Measurements from ENCODE around the gene MYADML2. TPM values are rescaled to one million over a fixed set of nuclear protein-coding genes. Genes with fewer than 3 reads are reported as not detected.

MYADML2 gene
- total RNA-seq, 1 experiment from 2014 or later, result not detected

DNA sequence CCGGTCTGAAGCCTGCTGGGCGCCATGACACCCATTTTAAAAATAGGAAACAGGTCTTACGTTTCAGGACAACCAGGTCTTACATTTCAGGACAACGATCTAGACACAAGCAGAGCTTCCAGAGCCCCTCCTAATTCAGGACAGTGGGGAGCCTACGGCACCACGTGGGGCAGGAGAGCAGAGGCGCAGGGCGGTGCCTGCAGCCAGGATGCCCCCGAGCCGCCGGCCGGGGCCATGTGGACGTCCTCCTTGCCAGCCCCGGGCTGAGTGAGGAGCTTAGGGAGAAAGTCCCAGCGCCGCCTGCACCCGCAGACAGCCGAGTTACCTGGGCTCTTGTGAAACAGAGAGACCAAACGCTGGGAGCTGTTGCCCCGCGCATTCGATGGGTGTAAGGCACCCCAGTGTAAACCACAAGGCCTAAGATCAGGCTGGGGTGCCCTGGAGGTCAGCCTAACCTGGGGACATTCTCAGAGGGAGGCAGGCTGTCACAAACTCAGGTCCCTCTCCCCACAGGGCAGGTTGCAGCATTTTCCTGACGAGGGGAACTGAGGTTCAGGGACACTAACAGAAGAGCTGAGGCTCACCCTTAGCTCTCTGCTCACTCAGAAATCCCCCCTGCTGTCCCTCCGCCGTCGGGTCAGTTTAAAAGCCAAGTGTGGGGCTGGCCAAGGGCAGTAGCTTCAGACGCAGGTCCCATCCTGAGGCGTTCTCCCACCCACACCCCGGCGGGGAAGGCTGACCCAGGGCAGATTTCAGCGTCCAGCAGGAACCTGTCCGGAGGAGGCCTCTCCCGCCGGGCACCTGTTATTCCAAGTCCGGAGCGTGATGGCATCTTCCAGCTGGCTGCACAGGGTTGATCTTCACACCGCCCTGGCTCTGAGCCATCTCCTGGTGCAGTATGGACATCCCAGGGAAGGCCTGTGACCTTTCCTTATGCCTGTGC, 15.7 kb upstream of the MYADML2 start:
- Histone ChIP-seq H4K20me1 (ENCODE audit: insufficient read depth) (no peaks in the 10 kb centered on the region), H3K4me2 (no peak overlapping the region), H3K4me1 (replicated peaks; ENCODE audit: insufficient read depth) (no peaks in the 10 kb centered on the region), H3K4me3 (no peak overlapping the region), H3F3A (ENCODE audit: insufficient read depth, low read depth) (peaks cover 16% of the 10 kb centered on the region), H3K36me3 (ENCODE audit: low read depth) (no peaks in the 10 kb centered on the region), H3K27me3 (ENCODE audit: insufficient read depth, low read depth) (no peaks in the 10 kb centered on the region), H3K9me3 (ENCODE audit: insufficient read depth, low read depth) (no peaks in the 10 kb centered on the region), H3K9me2 (ENCODE audit: insufficient read depth) (no peaks in the 10 kb centered on the region), H3K27ac (no peak overlapping the region), H3K79me2 (ENCODE audit: low read depth) (no peaks in the 10 kb centered on the region), H2AFZ (no peak overlapping the region)
- BruUV-seq (replicated peaks), result no TSS peak
- TF ChIP-seq, protein P1, sequence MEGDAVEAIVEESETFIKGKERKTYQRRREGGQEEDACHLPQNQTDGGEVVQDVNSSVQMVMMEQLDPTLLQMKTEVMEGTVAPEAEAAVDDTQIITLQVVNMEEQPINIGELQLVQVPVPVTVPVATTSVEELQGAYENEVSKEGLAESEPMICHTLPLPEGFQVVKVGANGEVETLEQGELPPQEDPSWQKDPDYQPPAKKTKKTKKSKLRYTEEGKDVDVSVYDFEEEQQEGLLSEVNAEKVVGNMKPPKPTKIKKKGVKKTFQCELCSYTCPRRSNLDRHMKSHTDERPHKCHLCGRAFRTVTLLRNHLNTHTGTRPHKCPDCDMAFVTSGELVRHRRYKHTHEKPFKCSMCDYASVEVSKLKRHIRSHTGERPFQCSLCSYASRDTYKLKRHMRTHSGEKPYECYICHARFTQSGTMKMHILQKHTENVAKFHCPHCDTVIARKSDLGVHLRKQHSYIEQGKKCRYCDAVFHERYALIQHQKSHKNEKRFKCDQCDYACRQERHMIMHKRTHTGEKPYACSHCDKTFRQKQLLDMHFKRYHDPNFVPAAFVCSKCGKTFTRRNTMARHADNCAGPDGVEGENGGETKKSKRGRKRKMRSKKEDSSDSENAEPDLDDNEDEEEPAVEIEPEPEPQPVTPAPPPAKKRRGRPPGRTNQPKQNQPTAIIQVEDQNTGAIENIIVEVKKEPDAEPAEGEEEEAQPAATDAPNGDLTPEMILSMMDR (conservative IDR thresholded peaks at IDR 0.05), result no peak
- CTCF ChIA-PET, result interaction anchor here (0.8 kb wide), 1 partner anchor 56 kb away, joined by 4 read pairs; no protein-coding TSS in a partner anchor
- no peak for DNase-seq
- POLR2A ChIA-PET (ENCODE audit: unreplicated experiment), result no interaction called here
- intact Hi-C loops (cut with micrococcal nuclease; ENCODE audit: unreplicated experiment), result no loop called here

DNA sequence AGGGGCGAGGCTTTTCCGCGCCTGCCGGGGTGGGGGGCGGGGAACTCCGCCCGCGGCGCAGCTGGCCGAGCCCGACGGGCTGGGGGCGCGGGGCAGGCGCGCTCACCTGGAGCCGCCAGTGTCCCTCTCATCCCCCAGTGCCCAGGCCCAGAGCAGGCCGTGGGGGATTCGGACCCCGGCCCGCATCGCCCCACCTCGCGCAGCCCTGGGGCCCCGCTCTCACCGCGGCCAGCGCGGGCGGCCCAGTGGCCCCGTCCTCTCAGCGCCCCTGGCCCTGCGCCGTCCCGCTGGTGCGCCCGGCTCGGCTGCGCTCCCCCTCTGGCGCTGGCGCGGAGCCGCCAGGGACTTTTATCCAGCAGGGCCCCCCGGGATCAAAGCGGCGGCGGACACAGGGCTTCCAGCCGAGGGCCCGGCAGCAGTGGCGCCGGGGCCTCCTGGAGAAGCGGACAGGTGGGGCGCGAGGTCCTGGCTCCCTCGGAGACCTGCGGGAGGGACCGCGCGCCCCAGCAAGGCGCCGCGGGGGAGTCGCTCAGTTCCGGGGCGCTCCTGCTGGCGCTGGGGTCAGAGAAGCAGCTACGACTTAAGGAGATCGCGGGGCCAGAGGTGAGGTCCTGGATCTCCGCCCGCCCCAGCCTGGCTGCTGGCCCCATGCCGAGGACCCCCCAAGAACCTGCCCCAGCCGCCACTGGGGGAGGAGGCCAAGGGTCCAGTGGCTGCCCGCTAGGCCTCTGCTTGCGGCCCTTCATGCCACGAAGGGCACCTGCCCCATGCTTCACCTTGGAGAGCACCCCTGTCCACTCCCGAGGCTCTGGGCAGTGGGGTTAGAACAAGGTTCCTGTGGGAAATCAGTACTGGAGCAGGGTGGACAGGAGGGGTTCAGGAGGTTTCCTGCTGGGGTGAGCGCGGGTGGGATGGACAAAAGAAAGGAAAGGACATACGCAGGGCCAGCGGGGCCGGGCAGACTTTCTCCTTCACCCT, 14.8 kb upstream of the MYADML2 start:
- Histone ChIP-seq H3K9me2 (ENCODE audit: insufficient read depth) (no peaks in the 10 kb centered on the region), H3K9me3 (ENCODE audit: insufficient read depth, low read depth) (no peaks in the 10 kb centered on the region), H3K79me2 (ENCODE audit: low read depth) (no peaks in the 10 kb centered on the region), H3F3A (ENCODE audit: insufficient read depth, low read depth) (peaks cover 16% of the 10 kb centered on the region), H3K4me2 (no peak overlapping the region), H3K27ac (no peak overlapping the region), H3K4me1 (replicated peaks; ENCODE audit: insufficient read depth) (no peaks in the 10 kb centered on the region), H4K20me1 (ENCODE audit: insufficient read depth) (no peaks in the 10 kb centered on the region), H3K27me3 (ENCODE audit: insufficient read depth, low read depth) (no peaks in the 10 kb centered on the region), H2AFZ (no peak overlapping the region), H3K36me3 (ENCODE audit: low read depth) (no peaks in the 10 kb centered on the region), H3K4me3 (no peak overlapping the region)
- no TSS peak for BruUV-seq (replicated peaks)
- ChIA-PET POLR2A (ENCODE audit: unreplicated experiment) (no interaction called here), CTCF (interaction anchor here (0.8 kb wide), 1 partner anchor 57 kb away, joined by 4 read pairs; no protein-coding TSS in a partner anchor)
- no peak for DNase-seq
- TF ChIP-seq, protein P1 (conservative IDR thresholded peaks at IDR 0.05), result no peak
- TF ChIP-seq EZH2 (IDR thresholded peaks at IDR 0.05; ENCODE audit: low read depth), result no peak
- intact Hi-C loops (cut with micrococcal nuclease; ENCODE audit: unreplicated experiment), result no loop called here

DNA sequence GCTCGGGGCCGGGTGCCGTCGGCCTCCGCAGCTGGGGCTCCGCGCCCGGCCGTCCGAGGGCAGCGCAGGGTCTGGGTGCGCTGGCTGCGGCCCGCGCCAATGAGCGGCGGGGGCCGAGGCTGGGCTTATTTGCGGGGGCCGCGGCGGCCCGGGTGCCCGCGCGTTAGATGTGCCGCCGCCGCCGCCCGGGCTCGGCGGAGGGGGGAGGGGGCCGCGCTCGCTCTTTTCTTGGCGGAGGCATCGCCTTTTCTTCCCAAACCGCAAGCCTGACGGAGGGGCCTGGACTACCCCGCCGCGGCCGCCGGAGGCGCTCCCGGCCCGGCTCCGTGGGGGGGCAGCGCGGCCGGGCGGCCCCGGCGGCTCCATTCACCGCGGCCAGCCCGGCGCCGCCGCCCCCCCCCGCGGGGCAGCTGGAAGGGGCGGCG, 14.1 kb upstream of the MYADML2 start, which contains the start of gene NOTUM:
TSS of gene NOTUM (minus strand) at position 101 of the 425 bp plus-strand sequence. CDS start 278 bp downstream, outside the sequence.
- POLR2A ChIA-PET (ENCODE audit: unreplicated experiment), result interaction anchor here (0.6 kb wide), 1 partner anchor 87 kb away, joined by 7 read pairs; no protein-coding TSS in a partner anchor
- intact Hi-C loops (cut with micrococcal nuclease; ENCODE audit: unreplicated experiment), result no loop called here

More for the DNA sequence above, 14.1 kb upstream of the MYADML2 start, which contains the start of gene NOTUM:
- no TSS peak for BruUV-seq (replicated peaks)
- H3F3A ChIP-seq (ENCODE audit: insufficient read depth, low read depth), result peaks cover 16% of the 10 kb centered on the region
- no peaks in the 10 kb centered on the region for H4K20me1 ChIP-seq (ENCODE audit: insufficient read depth)
- no peaks in the 10 kb centered on the region for H3K79me2 ChIP-seq (ENCODE audit: low read depth)
- no peak within 1 kb of the TSS for H3K4me3 ChIP-seq
- no peak for TF ChIP-seq EZH2 (IDR thresholded peaks at IDR 0.05; ENCODE audit: low read depth)
- TF ChIP-seq, protein P1 (conservative IDR thresholded peaks at IDR 0.05), result no peak
- DNase-seq, result no peak
- peak within 1 kb of the TSS; percentile 57; the same call in 1 of the 2 replicates for H3K4me2 ChIP-seq
- H3K4me1 ChIP-seq (replicated peaks; ENCODE audit: insufficient read depth), result no peaks in the 10 kb centered on the region
- H3K27ac ChIP-seq, result no peak within 1 kb of the TSS
- H3K36me3 ChIP-seq (ENCODE audit: low read depth), result no peaks in the 10 kb centered on the region
- no peaks in the 10 kb centered on the region for H3K9me2 ChIP-seq (ENCODE audit: insufficient read depth)
- no peaks in the 10 kb centered on the region for H3K9me3 ChIP-seq (ENCODE audit: insufficient read depth, low read depth)
- CTCF ChIA-PET, result interaction anchor here (0.5 to 2.0 kb wide), 3 partner anchors 42 to 457 kb away, joined by 3 to 7 read pairs (median 5); no protein-coding TSS in a partner anchor
- H3K27me3 ChIP-seq (ENCODE audit: insufficient read depth, low read depth), result no peaks in the 10 kb centered on the region
- H2AFZ ChIP-seq, result no peak within 1 kb of the TSS

Measured in PC-9 (cell line).